Neural progenitor cell (in vitro differentiated cells): ENCODE data around the gene TUBGCP4. TPM values are rescaled to one million over a fixed set of nuclear protein-coding genes. Genes with fewer than 3 reads are reported as not detected.
A peak's percentile ranks its signal among the peaks of the same experiment; 100 is the strongest.

Experiments
- DNase-seq: peaks from one replicate; pipeline ENCODE4 v3.0.0-alpha.2; 2016; ENCODE audit warnings: low spot score
- H2AFZ ChIP-seq: fragments of 200-600 bp; sonication (generic); replicated peaks from 2 replicates; pipeline ENCODE4 v1.6.1; 2016; ENCODE audit warnings: antibody characterized with exemption
- H3F3A ChIP-seq: fragments of 200-600 bp; sonication (generic); 2 replicates; pipeline ENCODE4 v1.6.1; 2016; ENCODE audit warnings: antibody characterized with exemption, low read depth
- H3K27ac ChIP-seq: fragments of 200-600 bp; sonication (generic); 2 replicates; pipeline ENCODE4 v1.5.1; 2016; ENCODE audit warnings: mild to moderate bottlenecking
- H3K27me3 ChIP-seq: fragments of 200-600 bp; sonication (generic); 2 replicates; pipeline ENCODE4 v1.6.1; 2016; ENCODE audit warnings: mild to moderate bottlenecking, moderate library complexity
- H3K36me3 ChIP-seq: fragments of 200-600 bp; sonication (generic); 2 replicates; pipeline ENCODE4 v1.5.1; 2016
- H3K4me1 ChIP-seq: fragments of 200-600 bp; sonication (generic); 2 replicates; pipeline ENCODE4 v1.6.1; 2016; ENCODE audit warnings: mixed run types
- H3K4me2 ChIP-seq: fragments of 200-600 bp; sonication (generic); 2 replicates; pipeline ENCODE4 v1.6.1; 2016
- H3K4me3 ChIP-seq: fragments of 200-600 bp; sonication (generic); 2 replicates; pipeline ENCODE4 v1.5.1; 2016
- H3K79me2 ChIP-seq: fragments of 200-600 bp; sonication (generic); 2 replicates; pipeline ENCODE4 v1.6.1; 2016; ENCODE audit warnings: low read depth
- H3K9ac ChIP-seq: fragments of 200-600 bp; sonication (generic); 2 replicates; pipeline ENCODE4 v1.6.1; 2016
- H3K9me3 ChIP-seq: fragments of 200-600 bp; sonication (generic); 2 replicates; pipeline ENCODE4 v1.5.1; 2016; ENCODE audit warnings: low read depth
- H4K20me1 ChIP-seq: fragments of 200-600 bp; sonication (generic); 2 replicates; pipeline ENCODE4 v1.6.1; 2016; ENCODE audit warnings: low read depth
- H3K27ac Mint-ChIP-seq: 3 replicates; pipeline ENCODE4 v1.8.0; 2021; ENCODE audit warnings: mixed read lengths
- H3K27me3 Mint-ChIP-seq: 2 replicates; pipeline ENCODE4 v1.8.0; 2022; ENCODE audit warnings: low read depth, mild to moderate bottlenecking, inconsistent platforms, moderate library complexity, mixed read lengths; ENCODE audit not compliant: insufficient read depth
- H3K36me3 Mint-ChIP-seq: 3 replicates; pipeline ENCODE4 v1.8.0; 2021; ENCODE audit warnings: mixed read lengths
- H3K4me1 Mint-ChIP-seq: 3 replicates; pipeline ENCODE4 v1.8.0; 2021; ENCODE audit warnings: mixed read lengths
- H3K4me3 Mint-ChIP-seq: 3 replicates; pipeline ENCODE4 v1.8.0; 2021; ENCODE audit warnings: mild to moderate bottlenecking, moderate library complexity, mixed read lengths
- H3K9me3 Mint-ChIP-seq: 3 replicates; pipeline ENCODE4 v1.8.0; 2020; ENCODE audit warnings: mixed read lengths
- EZH2 ChIP-seq: fragments of 200-600 bp; sonication (generic); IDR thresholded peaks from 2 replicates; pipeline ENCODE4 v1.6.1; 2017; ENCODE audit warnings: antibody characterized with exemption, mild to moderate bottlenecking, moderate library complexity
- EZH2phosphoT487 ChIP-seq: fragments of 200-600 bp; sonication (generic); IDR thresholded peaks from 2 replicates; pipeline ENCODE4 v1.6.1; 2017; ENCODE audit warnings: antibody characterized with exemption
- total RNA-seq: library from RNA; depleted of rRNA; stranded (reverse); fragments of >200 nt; gene quantifications from 2 replicates; pipeline ENCODE4 v1.2.3, GENCODE V29; 2015; ENCODE audit warnings: low replicate concordance
- TF ChIP-seq, protein P1 (sequence below): fragments of 200-600 bp; sonication (generic); IDR thresholded peaks from 2 replicates; pipeline ENCODE4 v1.5.1; 2017; ENCODE audit warnings: antibody characterized with exemption, mild to moderate bottlenecking

Gene TUBGCP4
- total RNA-seq = 14.1 and 15.6 TPM in 2 replicates

GRCh38 chr15:43370975-43371974, at the start of gene TUBGCP4, which contains the start of gene ZSCAN29:
Gene TUBGCP4 (plus strand): TSS chr15:43371101. CDS start chr15:43371355, 254 bp downstream.
Gene ZSCAN29 (minus strand): TSS chr15:43371043. CDS start chr15:43369913, 1,130 bp downstream.
- peaks cover 31% of the 10 kb centered on the region for H3K9me3 Mint-ChIP-seq
- Histone ChIP-seq H3K4me3 (peak within 1 kb of the TSS; percentile 97), H3K4me1 (peaks cover 17% of the 10 kb centered on the region), H3K79me2 (peaks cover 59% of the 10 kb centered on the region), H3K9ac (peak within 1 kb of the TSS; percentile 69), H3K9me3 (no peaks in the 10 kb centered on the region), H3K27me3 (no peaks in the 10 kb centered on the region), H3K4me2 (peak within 1 kb of the TSS; percentile 84), H2AFZ (peak within 1 kb of the TSS; percentile 82), H4K20me1 (peaks cover 27% of the 10 kb centered on the region), H3K36me3 (no peaks in the 10 kb centered on the region), H3F3A (peaks cover 10% of the 10 kb centered on the region), H3K27ac (peak within 1 kb of the TSS; percentile 18)
- H3K36me3 Mint-ChIP-seq = peaks cover 41% of the 10 kb centered on the region
- peak within 1 kb of the TSS; percentile 97 for H3K27ac Mint-ChIP-seq
- H3K27me3 Mint-ChIP-seq = peaks cover 4% of the 10 kb centered on the region
- TF ChIP-seq EZH2 = no peak
- TF ChIP-seq, protein P1, sequence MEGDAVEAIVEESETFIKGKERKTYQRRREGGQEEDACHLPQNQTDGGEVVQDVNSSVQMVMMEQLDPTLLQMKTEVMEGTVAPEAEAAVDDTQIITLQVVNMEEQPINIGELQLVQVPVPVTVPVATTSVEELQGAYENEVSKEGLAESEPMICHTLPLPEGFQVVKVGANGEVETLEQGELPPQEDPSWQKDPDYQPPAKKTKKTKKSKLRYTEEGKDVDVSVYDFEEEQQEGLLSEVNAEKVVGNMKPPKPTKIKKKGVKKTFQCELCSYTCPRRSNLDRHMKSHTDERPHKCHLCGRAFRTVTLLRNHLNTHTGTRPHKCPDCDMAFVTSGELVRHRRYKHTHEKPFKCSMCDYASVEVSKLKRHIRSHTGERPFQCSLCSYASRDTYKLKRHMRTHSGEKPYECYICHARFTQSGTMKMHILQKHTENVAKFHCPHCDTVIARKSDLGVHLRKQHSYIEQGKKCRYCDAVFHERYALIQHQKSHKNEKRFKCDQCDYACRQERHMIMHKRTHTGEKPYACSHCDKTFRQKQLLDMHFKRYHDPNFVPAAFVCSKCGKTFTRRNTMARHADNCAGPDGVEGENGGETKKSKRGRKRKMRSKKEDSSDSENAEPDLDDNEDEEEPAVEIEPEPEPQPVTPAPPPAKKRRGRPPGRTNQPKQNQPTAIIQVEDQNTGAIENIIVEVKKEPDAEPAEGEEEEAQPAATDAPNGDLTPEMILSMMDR = peak; percentile 41
- peak; percentile 96 for DNase-seq
- H3K4me3 Mint-ChIP-seq = peak within 1 kb of the TSS; percentile 99
- H3K4me1 Mint-ChIP-seq = peaks cover 42% of the 10 kb centered on the region

DNA sequence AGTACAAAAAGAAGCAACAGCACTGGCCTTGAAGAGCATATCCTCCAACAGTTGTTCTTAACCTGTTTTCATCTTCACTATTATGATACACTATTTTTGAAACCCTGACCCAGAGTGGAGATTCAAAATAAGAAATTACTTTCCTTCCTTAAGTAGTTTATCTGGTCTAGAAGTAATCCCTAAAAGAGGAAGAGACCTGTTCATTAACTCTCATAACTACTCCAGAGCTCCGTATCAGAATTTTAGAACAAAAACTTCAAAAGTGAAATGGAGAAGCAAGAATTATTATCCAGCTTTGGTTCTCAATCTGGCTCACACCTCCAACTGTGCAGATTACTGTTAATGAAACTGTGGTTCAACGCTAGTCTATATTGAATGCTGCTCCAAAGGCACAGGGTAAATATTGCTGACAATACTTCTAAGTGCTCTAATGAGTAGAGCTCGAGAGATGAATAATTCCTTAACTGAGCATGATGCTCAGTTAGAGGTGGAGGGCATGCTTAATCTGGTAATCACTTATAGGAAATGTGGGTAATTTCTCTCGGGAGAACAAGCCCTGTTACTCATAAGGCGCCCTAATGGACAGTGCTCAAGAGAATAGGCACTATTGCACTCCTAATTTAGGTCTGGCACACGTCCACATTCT, 45.7 kb upstream of the TUBGCP4 start:
- Histone ChIP-seq H3K79me2 (peaks cover 26% of the 10 kb centered on the region), H3K9ac (no peak overlapping the region), H3K27me3 (peaks cover 39% of the 10 kb centered on the region), H4K20me1 (peaks cover 27% of the 10 kb centered on the region), H3K4me2 (no peak overlapping the region), H3K36me3 (no peaks in the 10 kb centered on the region), H2AFZ (no peak overlapping the region), H3K4me1 (peaks cover 23% of the 10 kb centered on the region), H3K27ac (no peak overlapping the region), H3K4me3 (no peak overlapping the region), H3K9me3 (no peaks in the 10 kb centered on the region), H3F3A (peaks cover 24% of the 10 kb centered on the region)
- no peak for DNase-seq
- H3K27me3 Mint-ChIP-seq = peaks cover 2% of the 10 kb centered on the region
- peaks cover 18% of the 10 kb centered on the region for H3K4me1 Mint-ChIP-seq
- no peaks in the 10 kb centered on the region for H3K9me3 Mint-ChIP-seq
- peaks cover 6% of the 10 kb centered on the region for H3K36me3 Mint-ChIP-seq
- TF ChIP-seq EZH2 = no peak
- TF ChIP-seq, protein P1 = no peak
- TF ChIP-seq EZH2phosphoT487 = no peak
- H3K4me3 Mint-ChIP-seq = no peak overlapping the region
- no peak overlapping the region for H3K27ac Mint-ChIP-seq

DNA sequence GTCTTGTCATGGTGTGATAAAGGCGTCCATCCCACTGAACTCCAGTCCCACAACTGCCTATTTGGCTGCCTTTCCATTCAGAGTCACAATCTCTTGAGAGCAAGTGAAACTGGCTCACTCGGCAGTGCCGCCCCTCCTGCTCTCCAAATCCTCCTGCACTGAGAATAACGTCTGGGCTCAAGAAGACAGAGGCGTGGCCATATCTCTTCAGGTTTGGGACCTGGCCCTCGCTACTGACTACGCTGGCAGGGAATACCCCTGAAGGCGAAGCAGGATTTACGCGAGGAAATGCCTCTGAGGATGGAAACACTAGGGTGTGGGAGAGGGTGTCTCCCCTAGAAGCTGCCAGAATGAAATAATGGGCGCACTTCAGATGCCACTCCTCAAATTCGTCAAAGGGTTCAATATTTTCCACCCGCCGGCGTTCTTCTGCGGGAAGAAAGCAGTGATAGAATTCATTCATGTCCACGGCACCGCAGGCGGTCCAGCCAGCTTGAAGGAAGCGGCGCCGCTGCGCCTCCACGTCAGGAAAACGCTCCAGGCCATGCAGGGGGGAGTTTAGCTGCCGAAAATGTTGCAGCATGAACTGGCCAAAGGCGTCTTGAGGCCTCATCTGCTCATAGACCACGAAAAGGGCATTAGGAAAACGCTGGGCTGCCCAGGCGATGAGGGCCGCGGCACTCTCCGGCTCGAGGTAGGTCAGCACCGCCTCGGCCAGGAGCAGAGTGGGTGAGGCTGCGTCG, 41.5 kb upstream of the TUBGCP4 start:
- Histone ChIP-seq H4K20me1 (peaks cover 27% of the 10 kb centered on the region), H3K27ac (peak overlapping the region; percentile 89), H3F3A (peaks cover 29% of the 10 kb centered on the region), H3K9ac (peak overlapping the region; percentile 70), H3K4me3 (peak overlapping the region; percentile 78), H3K27me3 (peaks cover 13% of the 10 kb centered on the region), H2AFZ (peak overlapping the region; percentile 77), H3K79me2 (peaks cover 33% of the 10 kb centered on the region), H3K4me2 (peak overlapping the region; percentile 80), H3K4me1 (peaks cover 29% of the 10 kb centered on the region), H3K36me3 (no peaks in the 10 kb centered on the region), H3K9me3 (no peaks in the 10 kb centered on the region)
- H3K27me3 Mint-ChIP-seq = peaks cover 3% of the 10 kb centered on the region
- peaks cover 10% of the 10 kb centered on the region for H3K36me3 Mint-ChIP-seq
- H3K4me1 Mint-ChIP-seq = peaks cover 35% of the 10 kb centered on the region
- DNase-seq = peak; percentile 77
- TF ChIP-seq, protein P1 = no peak
- TF ChIP-seq EZH2 (peak; percentile 32), EZH2phosphoT487 (no peak)
- no peaks in the 10 kb centered on the region for H3K9me3 Mint-ChIP-seq
- H3K27ac Mint-ChIP-seq = peak overlapping the region; percentile 95
- peak overlapping the region; percentile 94 for H3K4me3 Mint-ChIP-seq
